RWPE2 (cell line): ENCODE data around the gene SECISBP2L.

Experiments
- ATAC-seq: fragments of 200-7000 bp; cut with Tn5 transposase; 3 replicates; pipeline ENCODE4 v1.9.1; 2021; ENCODE audit warnings: low read depth
- DNase-seq: peaks from one replicate; pipeline ENCODE4 v3.0.0-alpha.2; 2020; ENCODE audit warnings: low spot score
- H3K27ac ChIP-seq: fragments of 450-650 bp; 2 replicates; pipeline ENCODE4 v1.5.1; 2017; ENCODE audit warnings: mild to moderate bottlenecking; ENCODE audit not compliant: poor library complexity, severe bottlenecking
- H3K27me3 ChIP-seq: fragments of 250-450 bp; sonication (Bioruptor Pico); 2 replicates; pipeline ENCODE4 v1.5.1; 2021; ENCODE audit warnings: mild to moderate bottlenecking, moderate library complexity; ENCODE audit not compliant: insufficient read depth, poor library complexity, severe bottlenecking
- H3K36me3 ChIP-seq: fragments of 250-450 bp; sonication (Bioruptor Pico); 2 replicates; pipeline ENCODE4 v1.5.1; 2020; ENCODE audit warnings: low read depth, mild to moderate bottlenecking, moderate library complexity
- H3K4me1 ChIP-seq: fragments of 250-450 bp; sonication (Bioruptor Pico); 2 replicates; pipeline ENCODE4 v1.5.1; 2021; ENCODE audit warnings: mild to moderate bottlenecking, moderate library complexity; ENCODE audit not compliant: insufficient read depth, poor library complexity, severe bottlenecking
- H3K4me3 ChIP-seq: fragments of 250-450 bp; sonication (Bioruptor Pico); 2 replicates; pipeline ENCODE4 v1.5.1; 2021; ENCODE audit warnings: mild to moderate bottlenecking, moderate library complexity; ENCODE audit not compliant: severe bottlenecking
- H3K9me3 ChIP-seq: fragments of 250-450 bp; sonication (Bioruptor Pico); 2 replicates; pipeline ENCODE4 v1.5.1; 2021; ENCODE audit warnings: mild to moderate bottlenecking, moderate library complexity; ENCODE audit not compliant: severe bottlenecking
- TF ChIP-seq, protein P1 (sequence below): fragments of 450-650 bp; IDR thresholded peaks from one replicate; pipeline ENCODE4 v1.5.1; 2017; ENCODE audit warnings: mild to moderate bottlenecking, moderate library complexity; ENCODE audit not compliant: poor library complexity, severe bottlenecking

Gene SECISBP2L

DNA sequence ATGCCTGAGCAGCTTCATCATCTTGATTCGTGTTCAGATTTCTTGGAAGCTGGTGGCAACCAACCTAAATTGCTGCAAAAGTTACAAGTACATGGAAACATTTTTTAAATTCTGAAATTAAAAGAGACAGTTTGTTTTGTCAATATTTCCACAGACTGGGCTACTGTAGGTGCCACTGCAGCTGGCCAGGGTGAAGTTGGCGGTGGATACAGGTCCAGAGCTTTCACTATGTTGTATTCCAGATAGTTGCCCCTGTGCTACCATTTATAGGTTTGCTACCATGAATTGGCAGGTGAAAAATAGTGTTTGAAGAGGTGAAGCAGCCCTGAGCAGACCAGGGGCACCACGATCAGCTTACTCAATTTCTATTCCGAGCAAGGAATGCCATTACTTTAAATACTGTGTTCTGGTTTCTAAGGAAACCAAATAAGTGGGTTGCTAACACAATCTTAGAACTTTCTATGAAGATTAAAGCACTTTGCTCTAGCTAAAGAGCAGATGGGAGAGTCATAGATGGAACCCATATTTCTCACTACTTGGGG, 61.4 kb downstream of the SECISBP2L start:
- DNase-seq = no peak
- Histone ChIP-seq H3K27ac (no peak overlapping the region), H3K27me3 (no peaks in the 10 kb centered on the region), H3K9me3 (no peaks in the 10 kb centered on the region), H3K36me3 (peaks cover 1% of the 10 kb centered on the region), H3K4me1 (no peaks in the 10 kb centered on the region), H3K4me3 (no peak overlapping the region)
- TF ChIP-seq, protein P1, sequence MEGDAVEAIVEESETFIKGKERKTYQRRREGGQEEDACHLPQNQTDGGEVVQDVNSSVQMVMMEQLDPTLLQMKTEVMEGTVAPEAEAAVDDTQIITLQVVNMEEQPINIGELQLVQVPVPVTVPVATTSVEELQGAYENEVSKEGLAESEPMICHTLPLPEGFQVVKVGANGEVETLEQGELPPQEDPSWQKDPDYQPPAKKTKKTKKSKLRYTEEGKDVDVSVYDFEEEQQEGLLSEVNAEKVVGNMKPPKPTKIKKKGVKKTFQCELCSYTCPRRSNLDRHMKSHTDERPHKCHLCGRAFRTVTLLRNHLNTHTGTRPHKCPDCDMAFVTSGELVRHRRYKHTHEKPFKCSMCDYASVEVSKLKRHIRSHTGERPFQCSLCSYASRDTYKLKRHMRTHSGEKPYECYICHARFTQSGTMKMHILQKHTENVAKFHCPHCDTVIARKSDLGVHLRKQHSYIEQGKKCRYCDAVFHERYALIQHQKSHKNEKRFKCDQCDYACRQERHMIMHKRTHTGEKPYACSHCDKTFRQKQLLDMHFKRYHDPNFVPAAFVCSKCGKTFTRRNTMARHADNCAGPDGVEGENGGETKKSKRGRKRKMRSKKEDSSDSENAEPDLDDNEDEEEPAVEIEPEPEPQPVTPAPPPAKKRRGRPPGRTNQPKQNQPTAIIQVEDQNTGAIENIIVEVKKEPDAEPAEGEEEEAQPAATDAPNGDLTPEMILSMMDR = no peak
- no peak for ATAC-seq

- DNase-seq = no peak
- Histone ChIP-seq H3K36me3 (no peaks in the 10 kb centered on the region), H3K4me1 (no peaks in the 10 kb centered on the region), H3K27me3 (no peaks in the 10 kb centered on the region), H3K4me3 (no peak overlapping the region), H3K9me3 (no peaks in the 10 kb centered on the region), H3K27ac (no peak overlapping the region)
- TF ChIP-seq, protein P1 = no peak
- ATAC-seq = no peak
Measured at GRCh38 chr15:48984021-48984710, 62.1 kb downstream of the SECISBP2L start.

DNA sequence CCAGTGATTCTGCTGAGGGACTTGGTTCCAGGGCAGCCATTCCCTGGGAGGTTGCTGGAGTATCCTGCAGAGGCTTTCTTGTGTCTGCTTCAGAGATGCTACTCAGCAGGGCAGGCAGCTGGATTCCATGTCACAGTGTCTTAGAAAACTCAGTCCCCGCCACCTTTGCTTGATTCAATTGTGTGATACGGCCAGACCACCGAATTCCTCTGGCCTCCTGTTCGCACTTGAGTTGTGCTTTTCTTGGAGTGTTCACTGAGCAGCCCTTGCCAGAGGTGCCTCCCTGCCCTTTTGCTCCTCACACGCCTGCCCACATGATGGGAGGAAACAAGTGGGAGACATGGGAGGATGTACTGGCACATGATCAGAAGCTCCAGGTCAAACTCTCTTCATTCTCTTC, 62.9 kb downstream of the SECISBP2L start:
- no peak overlapping the region for H3K27ac ChIP-seq
- DNase-seq = no peak
- no peaks in the 10 kb centered on the region for H3K36me3 ChIP-seq
- H3K4me1 ChIP-seq = no peaks in the 10 kb centered on the region
- H3K9me3 ChIP-seq = no peaks in the 10 kb centered on the region
- ATAC-seq = no peak
- H3K4me3 ChIP-seq = no peak overlapping the region
- TF ChIP-seq, protein P1 = no peak
- H3K27me3 ChIP-seq = no peaks in the 10 kb centered on the region

GRCh38 chr15:48981941-48982340, 64.3 kb downstream of the SECISBP2L start:
- Histone ChIP-seq H3K4me1 (no peaks in the 10 kb centered on the region), H3K4me3 (no peak overlapping the region), H3K36me3 (no peaks in the 10 kb centered on the region), H3K27ac (no peak overlapping the region), H3K27me3 (no peaks in the 10 kb centered on the region), H3K9me3 (no peaks in the 10 kb centered on the region)
- ATAC-seq = 0 out of 3 replicates have a peak, but pooled peaks have one; percentile 8
- no peak for DNase-seq
- TF ChIP-seq, protein P1 = no peak

- Histone ChIP-seq H3K9me3 (no peaks in the 10 kb centered on the region), H3K4me3 (no peak overlapping the region), H3K36me3 (no peaks in the 10 kb centered on the region), H3K27me3 (no peaks in the 10 kb centered on the region), H3K4me1 (no peaks in the 10 kb centered on the region), H3K27ac (no peak overlapping the region)
- DNase-seq = no peak
- ATAC-seq = no peak
- TF ChIP-seq, protein P1 = no peak
Measured at GRCh38 chr15:48978638-48979037, 67.6 kb downstream of the SECISBP2L start.
